HEK293 (cell line): ENCODE data around the gene ADCY1.
"Not testable (repeated sequence)": the region's sequence is repeated elsewhere in the genome, so short reads cannot be mapped to it uniquely, and the experiment has no call there.

Source experiments
- CTCF ChIA-PET: fragments of 350-600 bp; formaldehyde crosslinking; extraction: SDS; loops from one replicate; lab custom pipeline; 2021; ENCODE audit warnings: antibody characterized with exemption; lab: Yijun Ruan, JAX
- POLR2A ChIA-PET: fragments of 300-600 bp; formaldehyde crosslinking; extraction: SDS; loops from one replicate; lab custom pipeline; 2020; ENCODE audit warnings: antibody characterized with exemption, inconsistent platforms; lab: Yijun Ruan, JAX
- H3K27ac ChIP-seq: fragments of 200-500 bp; sonication (Bioruptor generic); 2 replicates; pipeline ENCODE4 v1.5.1; 2014; ENCODE audit warnings: low read depth, low read length, control low read depth, inconsistent platforms; ENCODE audit errors: extremely low read depth
- H3K36me3 ChIP-seq, 2 experiments: fragments of 200-500 bp in 1 of 2; sonication (Bioruptor generic) in 1 of 2; 1 replicate in 1 of 2; 2 replicates in 1 of 2; pipeline ENCODE4 v1.5.1; 2014 to 2017; ENCODE audit warnings: inconsistent platforms in 2 of 2, low read length in 2 of 2; ENCODE audit not compliant: control insufficient read depth in 2 of 2, insufficient read depth in 1 of 2
- H3K4me1 ChIP-seq: fragments of 200-500 bp; sonication (Bioruptor generic); 2 replicates; pipeline ENCODE4 v1.5.1; 2014; ENCODE audit warnings: mild to moderate bottlenecking, low read length, inconsistent platforms; ENCODE audit not compliant: control insufficient read depth, insufficient read depth
- H3K4me3 ChIP-seq: 2 replicates; pipeline ENCODE4 v1.5.1; 2011; ENCODE audit warnings: low read depth, mild to moderate bottlenecking, control low read depth, low read length, moderate library complexity
- H3K9me3 ChIP-seq: fragments of 200-500 bp; sonication (Bioruptor generic); 2 replicates; pipeline ENCODE4 v1.5.1; 2014; ENCODE audit warnings: low read depth, low read length, inconsistent platforms; ENCODE audit not compliant: control insufficient read depth, insufficient read depth
- GLIS2 ChIP-seq: fragments of 450-650 bp; formaldehyde crosslinking; IDR thresholded peaks from 2 replicates; pipeline ENCODE4 v1.5.1; 2016; ENCODE audit warnings: missing biosample characterization, missing genetic modification characterization
- SP2 ChIP-seq: fragments of 450-650 bp; formaldehyde crosslinking; IDR thresholded peaks from 2 replicates; pipeline ENCODE4 v1.5.1; 2016; ENCODE audit warnings: missing biosample characterization, missing genetic modification characterization
- ZBTB20 ChIP-seq: fragments of 450-650 bp; formaldehyde crosslinking; IDR thresholded peaks from 2 replicates; pipeline ENCODE4 v1.5.1; 2016; ENCODE audit warnings: missing biosample characterization, missing genetic modification characterization
- ZBTB21 ChIP-seq: fragments of 450-650 bp; formaldehyde crosslinking; IDR thresholded peaks from 2 replicates; pipeline ENCODE4 v1.5.1; 2017; ENCODE audit warnings: missing biosample characterization, missing genetic modification characterization
- ZBTB8A ChIP-seq: fragments of 450-650 bp; formaldehyde crosslinking; IDR thresholded peaks from 2 replicates; pipeline ENCODE4 v1.5.1; 2016; ENCODE audit warnings: missing biosample characterization, missing genetic modification characterization
- ZNF335 ChIP-seq: fragments of 450-650 bp; formaldehyde crosslinking; conservative IDR thresholded peaks from 2 replicates; pipeline ENCODE4 v1.5.1; 2016; ENCODE audit warnings: missing biosample characterization, missing genetic modification characterization
- ZNF341 ChIP-seq: fragments of 450-650 bp; formaldehyde crosslinking; IDR thresholded peaks from 2 replicates; pipeline ENCODE4; 2016; ENCODE audit warnings: low read depth, missing biosample characterization, missing genetic modification characterization
- ZNF629 ChIP-seq: fragments of 450-650 bp; formaldehyde crosslinking; IDR thresholded peaks from 2 replicates; pipeline ENCODE4 v1.5.1; 2017; ENCODE audit warnings: missing biosample characterization, missing genetic modification characterization
- TF ChIP-seq, protein P1 (sequence below): fragments of 450-650 bp; formaldehyde crosslinking; IDR thresholded peaks from 2 replicates; pipeline ENCODE4 v1.5.1; 2016; ENCODE audit warnings: missing biosample characterization, missing genetic modification characterization
- TF ChIP-seq, protein P2 (sequence below): fragments of 450-650 bp; formaldehyde crosslinking; IDR thresholded peaks from 2 replicates; pipeline ENCODE4 v1.5.1; 2016; ENCODE audit warnings: missing biosample characterization, missing genetic modification characterization, low read depth
- TF ChIP-seq, protein P3 (sequence below): fragments of 450-650 bp; formaldehyde crosslinking; optimal IDR thresholded peaks from 2 replicates; pipeline ENCODE3; 2016; ENCODE audit warnings: missing biosample characterization, mild to moderate bottlenecking, missing genetic modification characterization

The ADCY1 gene

DNA sequence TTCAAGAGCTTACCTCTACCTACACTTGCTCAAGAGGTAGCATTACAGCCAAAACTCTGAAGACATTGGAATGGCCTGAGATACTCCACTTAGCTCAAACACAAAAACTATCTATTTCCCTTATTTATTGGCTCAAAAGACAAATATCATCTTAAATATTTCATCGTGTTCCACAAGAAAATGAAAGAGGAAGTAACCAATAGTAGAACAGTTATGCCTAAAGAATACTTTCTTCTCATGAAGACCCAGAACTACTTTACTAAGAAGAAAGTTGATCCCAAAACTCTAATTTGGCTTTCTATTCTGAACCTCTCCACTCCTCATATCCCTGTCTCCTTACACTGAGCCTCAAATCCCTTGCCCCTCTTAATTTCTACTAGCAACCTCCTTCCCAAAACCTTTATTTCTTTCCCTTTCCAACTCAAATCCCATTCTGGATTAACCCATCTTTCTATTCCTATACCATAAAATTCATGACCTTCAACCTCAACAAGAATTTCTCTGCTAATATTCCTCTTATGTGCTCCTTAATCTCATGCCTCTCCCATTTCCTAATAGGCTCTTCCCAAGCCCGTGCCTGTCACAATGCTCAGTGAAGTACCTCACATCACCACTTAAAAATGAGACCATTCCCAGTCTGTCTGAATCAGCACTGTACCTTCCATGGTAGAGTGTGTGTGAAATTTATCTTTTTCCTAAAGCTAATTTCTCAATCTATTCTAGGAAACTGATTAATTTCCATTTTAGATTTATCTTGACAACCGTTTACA, 188.2 kb downstream of the ADCY1 start:
- H3K9me3 ChIP-seq, CTCF ChIA-PET, H3K4me3 ChIP-seq, H3K4me1 ChIP-seq, POLR2A ChIA-PET, H3K27ac ChIP-seq, H3K36me3 ChIP-seq: not testable (repeated sequence)
- TF ChIP-seq, protein P1, sequence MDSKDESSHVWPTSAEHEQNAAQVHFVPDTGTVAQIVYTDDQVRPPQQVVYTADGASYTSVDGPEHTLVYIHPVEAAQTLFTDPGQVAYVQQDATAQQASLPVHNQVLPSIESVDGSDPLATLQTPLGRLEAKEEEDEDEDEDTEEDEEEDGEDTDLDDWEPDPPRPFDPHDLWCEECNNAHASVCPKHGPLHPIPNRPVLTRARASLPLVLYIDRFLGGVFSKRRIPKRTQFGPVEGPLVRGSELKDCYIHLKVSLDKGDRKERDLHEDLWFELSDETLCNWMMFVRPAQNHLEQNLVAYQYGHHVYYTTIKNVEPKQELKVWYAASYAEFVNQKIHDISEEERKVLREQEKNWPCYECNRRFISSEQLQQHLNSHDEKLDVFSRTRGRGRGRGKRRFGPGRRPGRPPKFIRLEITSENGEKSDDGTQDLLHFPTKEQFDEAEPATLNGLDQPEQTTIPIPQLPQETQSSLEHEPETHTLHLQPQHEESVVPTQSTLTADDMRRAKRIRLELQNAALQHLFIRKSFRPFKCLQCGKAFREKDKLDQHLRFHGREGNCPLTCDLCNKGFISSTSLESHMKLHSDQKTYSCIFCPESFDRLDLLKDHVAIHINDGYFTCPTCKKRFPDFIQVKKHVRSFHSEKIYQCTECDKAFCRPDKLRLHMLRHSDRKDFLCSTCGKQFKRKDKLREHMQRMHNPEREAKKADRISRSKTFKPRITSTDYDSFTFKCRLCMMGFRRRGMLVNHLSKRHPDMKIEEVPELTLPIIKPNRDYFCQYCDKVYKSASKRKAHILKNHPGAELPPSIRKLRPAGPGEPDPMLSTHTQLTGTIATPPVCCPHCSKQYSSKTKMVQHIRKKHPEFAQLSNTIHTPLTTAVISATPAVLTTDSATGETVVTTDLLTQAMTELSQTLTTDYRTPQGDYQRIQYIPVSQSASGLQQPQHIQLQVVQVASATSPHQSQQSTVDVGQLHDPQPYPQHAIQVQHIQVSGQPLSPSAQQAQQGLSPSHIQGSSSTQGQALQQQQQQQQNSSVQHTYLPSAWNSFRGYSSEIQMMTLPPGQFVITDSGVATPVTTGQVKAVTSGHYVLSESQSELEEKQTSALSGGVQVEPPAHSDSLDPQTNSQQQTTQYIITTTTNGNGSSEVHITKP (tag by site-specific recombination): 0 out of 2 replicates have a peak, but pooled peaks have one; percentile 13

DNA sequence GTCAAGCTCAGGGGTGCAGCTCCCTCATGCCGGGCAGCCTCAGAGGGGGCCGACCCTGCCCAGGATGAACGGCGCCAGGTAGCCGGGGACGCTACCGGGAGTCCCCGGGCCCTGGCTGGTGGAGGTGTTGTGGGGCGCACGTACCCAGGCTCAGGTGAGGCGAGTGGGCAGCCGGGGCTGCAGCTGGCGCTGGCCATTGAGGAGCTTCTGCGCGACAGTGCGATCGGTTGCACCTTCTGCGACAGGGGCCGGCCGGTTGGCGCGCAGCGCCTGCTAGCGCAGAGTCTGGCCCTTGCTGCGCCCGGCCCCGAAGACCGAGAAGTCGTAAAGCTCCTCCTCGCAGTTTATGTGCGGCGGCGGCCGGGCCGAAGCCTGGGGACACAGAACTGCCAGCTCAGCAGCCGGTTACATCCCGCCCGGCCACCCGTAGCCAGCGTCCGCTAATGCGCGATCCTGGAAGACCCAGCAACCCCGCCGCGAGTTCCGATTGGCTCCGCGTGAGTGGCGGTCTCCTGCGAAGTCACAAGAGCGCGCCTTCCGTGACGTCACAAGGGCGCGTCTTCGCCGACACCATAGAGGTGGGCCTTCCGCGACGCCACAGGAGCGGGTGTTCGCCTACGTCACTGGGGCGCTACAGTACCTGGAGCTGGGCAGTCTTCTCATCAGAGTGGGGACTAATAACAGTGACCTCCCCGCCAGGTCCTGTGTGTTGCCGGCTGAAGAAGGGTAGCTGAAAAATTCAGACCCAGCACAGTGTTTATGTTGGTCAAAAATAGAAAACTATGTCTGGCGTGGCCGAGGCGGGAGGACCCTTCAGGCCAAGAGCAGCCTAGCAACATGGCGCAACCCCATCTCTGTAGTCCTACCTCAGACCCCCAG, 194.6 kb downstream of the ADCY1 start:
- Histone ChIP-seq H3K27ac (peak overlapping the region; percentile 82), H3K4me3 (peak overlapping the region; percentile 90)
- not testable (repeated sequence) for H3K36me3 ChIP-seq, H3K4me1 ChIP-seq, H3K9me3 ChIP-seq
- CTCF ChIA-PET: interaction anchor here (0.6 to 0.7 kb wide), 2 partner anchors 191 to 1767 kb away, joined by 3 read pairs; no protein-coding TSS in a partner anchor
- peak; percentile 96 for TF ChIP-seq ZNF629
- TF ChIP-seq ZBTB21 (tag by site-specific recombination): peak; percentile 95
- TF ChIP-seq, protein P2, sequence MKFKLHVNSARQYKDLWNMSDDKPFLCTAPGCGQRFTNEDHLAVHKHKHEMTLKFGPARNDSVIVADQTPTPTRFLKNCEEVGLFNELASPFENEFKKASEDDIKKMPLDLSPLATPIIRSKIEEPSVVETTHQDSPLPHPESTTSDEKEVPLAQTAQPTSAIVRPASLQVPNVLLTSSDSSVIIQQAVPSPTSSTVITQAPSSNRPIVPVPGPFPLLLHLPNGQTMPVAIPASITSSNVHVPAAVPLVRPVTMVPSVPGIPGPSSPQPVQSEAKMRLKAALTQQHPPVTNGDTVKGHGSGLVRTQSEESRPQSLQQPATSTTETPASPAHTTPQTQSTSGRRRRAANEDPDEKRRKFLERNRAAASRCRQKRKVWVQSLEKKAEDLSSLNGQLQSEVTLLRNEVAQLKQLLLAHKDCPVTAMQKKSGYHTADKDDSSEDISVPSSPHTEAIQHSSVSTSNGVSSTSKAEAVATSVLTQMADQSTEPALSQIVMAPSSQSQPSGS (tag by site-specific recombination): peak; percentile 85
- peak; percentile 74 for TF ChIP-seq ZNF335
- peak; percentile 22; the same call in 1 of the 2 replicates for TF ChIP-seq ZBTB20 (tag by site-specific recombination)
- 0 out of 2 replicates have a peak, but pooled peaks have one; percentile 8 for TF ChIP-seq ZNF341 (tag by site-specific recombination)
- peak; percentile 17; the same call in 1 of the 2 replicates for TF ChIP-seq GLIS2 (tag by site-specific recombination)
- peak; percentile 62 for TF ChIP-seq ZBTB8A (tag by site-specific recombination)
- peak; percentile 67 for TF ChIP-seq SP2 (tag by site-specific recombination)
- TF ChIP-seq, protein P3, sequence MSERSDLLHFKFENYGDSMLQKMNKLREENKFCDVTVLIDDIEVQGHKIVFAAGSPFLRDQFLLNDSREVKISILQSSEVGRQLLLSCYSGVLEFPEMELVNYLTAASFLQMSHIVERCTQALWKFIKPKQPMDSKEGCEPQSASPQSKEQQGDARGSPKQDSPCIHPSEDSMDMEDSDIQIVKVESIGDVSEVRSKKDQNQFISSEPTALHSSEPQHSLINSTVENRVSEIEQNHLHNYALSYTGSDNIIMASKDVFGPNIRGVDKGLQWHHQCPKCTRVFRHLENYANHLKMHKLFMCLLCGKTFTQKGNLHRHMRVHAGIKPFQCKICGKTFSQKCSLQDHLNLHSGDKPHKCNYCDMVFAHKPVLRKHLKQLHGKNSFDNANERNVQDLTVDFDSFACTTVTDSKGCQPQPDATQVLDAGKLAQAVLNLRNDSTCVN: peak; percentile 93
- TF ChIP-seq, all 188 proteins: peak for 10; not testable (repeated sequence) for 178
- POLR2A ChIA-PET: interaction anchor here (0.6 kb wide), 1 partner anchor 23 kb away, joined by 3 read pairs; no protein-coding TSS in a partner anchor

DNA sequence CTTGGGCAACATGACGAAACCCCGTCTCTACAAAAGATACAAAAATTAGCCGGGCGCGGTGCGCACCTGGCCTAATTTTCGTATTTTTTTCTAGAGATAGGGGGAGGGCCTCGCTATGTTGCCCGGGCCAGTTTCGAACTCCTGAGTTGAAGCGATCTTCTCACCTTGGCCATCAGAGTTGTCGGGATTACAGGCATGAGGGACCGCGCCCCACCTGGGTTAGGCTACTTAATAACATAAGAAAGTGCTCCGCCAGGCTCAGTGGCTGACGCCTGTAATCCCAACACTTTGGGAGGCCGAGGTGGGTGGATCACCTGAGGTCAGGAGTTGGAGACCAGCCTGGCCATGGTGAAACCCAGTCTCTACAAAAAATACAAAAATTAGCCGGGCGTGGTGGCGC, 195.5 kb downstream of the ADCY1 start:
- H3K9me3 ChIP-seq, H3K4me1 ChIP-seq, H3K36me3 ChIP-seq, H3K27ac ChIP-seq, CTCF ChIA-PET: not testable (repeated sequence)
- H3K4me3 ChIP-seq: peak overlapping the region; percentile 90
- POLR2A ChIA-PET: interaction anchor here (0.6 kb wide), 1 partner anchor 23 kb away, joined by 3 read pairs; no protein-coding TSS in a partner anchor
